HepG2 (cell line): ENCODE measurements around the gene CFAP92. TPM values are rescaled to one million over a fixed set of nuclear protein-coding genes. Genes with fewer than 3 reads are reported as not detected.

Source experiments
- CBFB ChIP-seq: sonication (generic); formaldehyde crosslinking; IDR thresholded peaks from 2 replicates; pipeline ENCODE4 v1.4.0; 2020; ENCODE audit warnings: missing genetic modification reagents
- FOXP4 ChIP-seq: sonication (generic); formaldehyde crosslinking; IDR thresholded peaks from 2 replicates; pipeline ENCODE4 v1.4.0; 2020; ENCODE audit warnings: missing genetic modification reagents
- GABPB1 ChIP-seq: IDR thresholded peaks from 2 replicates; pipeline ENCODE4 v1.6.1; 2016; ENCODE audit warnings: mild to moderate bottlenecking, missing genetic modification reagents, moderate library complexity, missing compliant biosample characterization
- HDAC6 ChIP-seq: fragments of 200-600 bp; sonication (generic); IDR thresholded peaks from 2 replicates; pipeline ENCODE4 v1.7.0; 2017; ENCODE audit warnings: mild to moderate bottlenecking, antibody characterized with exemption, low read length, low read depth
- MLXIP ChIP-seq: sonication (generic); formaldehyde crosslinking; IDR thresholded peaks from 2 replicates; pipeline ENCODE4 v1.9.0; 2021; ENCODE audit warnings: missing genetic modification reagents, borderline replicate concordance
- NBN ChIP-seq: fragments of 450-650 bp; conservative IDR thresholded peaks from 2 replicates; pipeline ENCODE4 v1.6.1; 2017
- NCOA5 ChIP-seq: sonication (generic); formaldehyde crosslinking; IDR thresholded peaks from 2 replicates; pipeline ENCODE4 v1.4.0; 2020; ENCODE audit warnings: missing genetic modification reagents
- NFE2L2 ChIP-seq: fragments of 150-350 bp; IDR thresholded peaks from 2 replicates; pipeline ENCODE4 v1.6.1; 2014; ENCODE audit warnings: low read length
- RFXANK ChIP-seq: IDR thresholded peaks from 2 replicates; pipeline ENCODE4 v1.6.1; 2016
- SIX1 ChIP-seq: sonication (generic); formaldehyde crosslinking; IDR thresholded peaks from 2 replicates; pipeline ENCODE4 v1.4.0; 2020; ENCODE audit warnings: missing genetic modification reagents, borderline replicate concordance
- SP2 ChIP-seq: sonication (generic); formaldehyde crosslinking; IDR thresholded peaks from 2 replicates; pipeline ENCODE4 v1.5.1; 2020; ENCODE audit warnings: mild to moderate bottlenecking, missing genetic modification reagents
- U2AF2 ChIP-seq: fragments of 200-400 bp; formaldehyde crosslinking; IDR thresholded peaks from 2 replicates; pipeline ENCODE4 v1.6.1; 2017; ENCODE audit warnings: low read depth, mild to moderate bottlenecking, low read length
- ZBTB25 ChIP-seq: IDR thresholded peaks from 2 replicates; pipeline ENCODE4 v1.6.1; 2018; ENCODE audit warnings: missing genetic modification reagents
- ZFY ChIP-seq: sonication (generic); formaldehyde crosslinking; IDR thresholded peaks from 2 replicates; pipeline ENCODE4 v1.4.0; 2020; ENCODE audit warnings: missing genetic modification reagents
- ZNF232 ChIP-seq: sonication (generic); formaldehyde crosslinking; IDR thresholded peaks from 2 replicates; pipeline ENCODE4 v1.4.0; 2020; ENCODE audit warnings: missing genetic modification reagents, borderline replicate concordance
- ZNF333 ChIP-seq: sonication (generic); formaldehyde crosslinking; IDR thresholded peaks from 2 replicates; pipeline ENCODE4 v1.4.0; 2020; ENCODE audit warnings: mild to moderate bottlenecking, missing genetic modification reagents, borderline replicate concordance
- ZNF7 ChIP-seq: IDR thresholded peaks from 2 replicates; pipeline ENCODE4 v1.6.1; 2016; ENCODE audit warnings: missing biosample characterization, missing genetic modification reagents
- ZNF781 ChIP-seq: sonication (generic); formaldehyde crosslinking; IDR thresholded peaks from 2 replicates; pipeline ENCODE4 v1.5.1; 2020; ENCODE audit warnings: borderline replicate concordance, mild to moderate bottlenecking, missing genetic modification reagents; ENCODE audit errors: not compliant biosample characterization
- polyA plus RNA-seq, 8 experiments: library from polyadenylated mRNA; depleted of rRNA in 3 of 8; stranded (reverse) in 7 of 8; unstranded in 1 of 8; fragments of >200 nt; fragmentation: Illumina TruSeq in 4 of 8; extraction: Trizol in 4 of 8; gene quantifications; 2 replicates each; pipeline versions ENCODE4 v1.2.1 to v1.2.3, GENCODE V29; 2011 to 2016; ENCODE audit warnings: low read depth in 4 of 8, missing spikeins in 1 of 8, mixed read lengths in 1 of 8; ENCODE audit not compliant: insufficient read depth in 1 of 8
- total RNA-seq, 5 experiments: library from RNA; depleted of rRNA; stranded (reverse); fragments of >200 nt; fragmentation: Illumina TruSeq; extraction: Trizol; gene quantifications; 2 replicates each; pipeline ENCODE4 v1.2.3, GENCODE V29; 2016; ENCODE audit warnings: low read depth in 1 of 5
- TF ChIP-seq, protein P1 (sequence below): sonication (generic); formaldehyde crosslinking; conservative IDR thresholded peaks from 2 replicates; pipeline ENCODE4 v1.8.1; 2023; ENCODE audit warnings: missing genetic modification reagents
- TF ChIP-seq, protein P2 (sequence below): sonication (generic); formaldehyde crosslinking; conservative IDR thresholded peaks from 2 replicates; pipeline ENCODE4 v1.4.0; 2020; ENCODE audit warnings: missing genetic modification reagents
- TF ChIP-seq, protein P3 (sequence below): sonication (generic); formaldehyde crosslinking; IDR thresholded peaks from 2 replicates; pipeline ENCODE4 v1.4.0; 2020; ENCODE audit warnings: low read depth, mild to moderate bottlenecking, missing genetic modification reagents

The CFAP92 gene
- total and polyA plus RNA-seq, 2 of the 13 experiments (the other 11 are each of a cell fraction or from before 2014, with no cell fraction given): 0.18 to 0.46 TPM

GRCh38 chr3:128879125-128879969 lies 114.5 kb downstream of the CFAP92 start, which contains the start of gene ACAD9 (continued):
- TF ChIP-seq, protein P1, sequence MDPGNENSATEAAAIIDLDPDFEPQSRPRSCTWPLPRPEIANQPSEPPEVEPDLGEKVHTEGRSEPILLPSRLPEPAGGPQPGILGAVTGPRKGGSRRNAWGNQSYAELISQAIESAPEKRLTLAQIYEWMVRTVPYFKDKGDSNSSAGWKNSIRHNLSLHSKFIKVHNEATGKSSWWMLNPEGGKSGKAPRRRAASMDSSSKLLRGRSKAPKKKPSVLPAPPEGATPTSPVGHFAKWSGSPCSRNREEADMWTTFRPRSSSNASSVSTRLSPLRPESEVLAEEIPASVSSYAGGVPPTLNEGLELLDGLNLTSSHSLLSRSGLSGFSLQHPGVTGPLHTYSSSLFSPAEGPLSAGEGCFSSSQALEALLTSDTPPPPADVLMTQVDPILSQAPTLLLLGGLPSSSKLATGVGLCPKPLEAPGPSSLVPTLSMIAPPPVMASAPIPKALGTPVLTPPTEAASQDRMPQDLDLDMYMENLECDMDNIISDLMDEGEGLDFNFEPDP (CRISPR knock-in tag): no peak
- TF ChIP-seq GABPB1: peak; percentile 91
- no peak for TF ChIP-seq HDAC6
- no peak for TF ChIP-seq NBN
- TF ChIP-seq ZBTB25 (CRISPR knock-in tag): peak; percentile 73
- peak; percentile 95 for TF ChIP-seq ZNF232
- TF ChIP-seq, protein P2, sequence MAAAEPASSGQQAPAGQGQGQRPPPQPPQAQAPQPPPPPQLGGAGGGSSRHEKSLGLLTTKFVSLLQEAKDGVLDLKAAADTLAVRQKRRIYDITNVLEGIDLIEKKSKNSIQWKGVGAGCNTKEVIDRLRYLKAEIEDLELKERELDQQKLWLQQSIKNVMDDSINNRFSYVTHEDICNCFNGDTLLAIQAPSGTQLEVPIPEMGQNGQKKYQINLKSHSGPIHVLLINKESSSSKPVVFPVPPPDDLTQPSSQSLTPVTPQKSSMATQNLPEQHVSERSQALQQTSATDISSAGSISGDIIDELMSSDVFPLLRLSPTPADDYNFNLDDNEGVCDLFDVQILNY: peak; percentile 96
- no peak for TF ChIP-seq ZNF7 (CRISPR knock-in tag)
- peak; percentile 45 for TF ChIP-seq SP2 (CRISPR knock-in tag)
- TF ChIP-seq SIX1 (CRISPR knock-in tag): no peak
- peak; percentile 89 for TF ChIP-seq CBFB
- TF ChIP-seq ZNF333 (CRISPR knock-in tag): peak; percentile 95
- TF ChIP-seq NFE2L2: no peak
- TF ChIP-seq, protein P3, sequence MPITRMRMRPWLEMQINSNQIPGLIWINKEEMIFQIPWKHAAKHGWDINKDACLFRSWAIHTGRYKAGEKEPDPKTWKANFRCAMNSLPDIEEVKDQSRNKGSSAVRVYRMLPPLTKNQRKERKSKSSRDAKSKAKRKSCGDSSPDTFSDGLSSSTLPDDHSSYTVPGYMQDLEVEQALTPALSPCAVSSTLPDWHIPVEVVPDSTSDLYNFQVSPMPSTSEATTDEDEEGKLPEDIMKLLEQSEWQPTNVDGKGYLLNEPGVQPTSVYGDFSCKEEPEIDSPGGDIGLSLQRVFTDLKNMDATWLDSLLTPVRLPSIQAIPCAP (CRISPR knock-in tag): no peak
- peak; percentile 98 for TF ChIP-seq ZNF781 (CRISPR knock-in tag)
- peak; percentile 98 for TF ChIP-seq ZFY (CRISPR knock-in tag)
- peak; percentile 56; the same call in 1 of the 2 replicates for TF ChIP-seq MLXIP
- TF ChIP-seq RFXANK (CRISPR knock-in tag): 0 out of 2 replicates have a peak, but pooled peaks have one; percentile 50
- no peak for TF ChIP-seq U2AF2
- peak; percentile 56 for TF ChIP-seq FOXP4 (CRISPR knock-in tag)
- TF ChIP-seq NCOA5 (CRISPR knock-in tag): no peak
